ENCODE data around the gene CNDP2.

DNA sequence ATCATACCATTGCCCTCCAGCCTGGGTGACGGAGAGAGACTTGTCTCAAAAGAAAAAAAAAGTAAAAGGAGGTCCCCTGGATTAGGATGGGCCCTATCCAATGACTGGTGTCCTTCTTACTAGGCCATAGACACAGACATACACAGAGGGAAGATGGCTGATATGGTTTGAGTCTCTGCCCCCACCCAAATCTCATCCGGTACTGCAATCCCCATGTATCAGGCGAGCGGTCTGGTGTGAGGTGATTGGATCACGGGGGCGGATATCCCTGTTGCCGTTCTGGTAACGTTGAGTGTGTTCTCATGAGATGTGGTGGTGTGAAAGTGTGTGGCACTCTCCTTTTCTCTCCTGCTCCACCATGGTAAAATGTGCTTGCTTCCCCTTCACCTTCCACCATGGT is 7.8 kb upstream of the CNDP2 start:
- TF ChIP-seq, protein P1, sequence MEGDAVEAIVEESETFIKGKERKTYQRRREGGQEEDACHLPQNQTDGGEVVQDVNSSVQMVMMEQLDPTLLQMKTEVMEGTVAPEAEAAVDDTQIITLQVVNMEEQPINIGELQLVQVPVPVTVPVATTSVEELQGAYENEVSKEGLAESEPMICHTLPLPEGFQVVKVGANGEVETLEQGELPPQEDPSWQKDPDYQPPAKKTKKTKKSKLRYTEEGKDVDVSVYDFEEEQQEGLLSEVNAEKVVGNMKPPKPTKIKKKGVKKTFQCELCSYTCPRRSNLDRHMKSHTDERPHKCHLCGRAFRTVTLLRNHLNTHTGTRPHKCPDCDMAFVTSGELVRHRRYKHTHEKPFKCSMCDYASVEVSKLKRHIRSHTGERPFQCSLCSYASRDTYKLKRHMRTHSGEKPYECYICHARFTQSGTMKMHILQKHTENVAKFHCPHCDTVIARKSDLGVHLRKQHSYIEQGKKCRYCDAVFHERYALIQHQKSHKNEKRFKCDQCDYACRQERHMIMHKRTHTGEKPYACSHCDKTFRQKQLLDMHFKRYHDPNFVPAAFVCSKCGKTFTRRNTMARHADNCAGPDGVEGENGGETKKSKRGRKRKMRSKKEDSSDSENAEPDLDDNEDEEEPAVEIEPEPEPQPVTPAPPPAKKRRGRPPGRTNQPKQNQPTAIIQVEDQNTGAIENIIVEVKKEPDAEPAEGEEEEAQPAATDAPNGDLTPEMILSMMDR (IDR thresholded peaks at IDR 0.05): no peak
- no peak for TF ChIP-seq POLR2AphosphoS5 (IDR thresholded peaks at IDR 0.05)

Measured in breast epithelium (tissue), 3 donors.